Breast epithelium (tissue), 3 donors: ENCODE results near the gene SARNP.

Source experiments
- CTCF ChIP-seq, 3 donors: fragments of 450-650 bp; IDR thresholded peaks; one replicate each; pipeline ENCODE4 v1.5.1; 2016 to 2017; ENCODE audit warnings: antibody characterized with exemption in 3 of 3, mild to moderate bottlenecking in 3 of 3, moderate library complexity in 3 of 3
- POLR2A ChIP-seq: fragments of 450-650 bp; IDR thresholded peaks from one replicate; pipeline ENCODE4 v1.6.1; 2016; ENCODE audit warnings: antibody characterized with exemption, mild to moderate bottlenecking, moderate library complexity
- POLR2AphosphoS5 ChIP-seq, 3 donors: sonication (generic); formaldehyde crosslinking; IDR thresholded peaks; one replicate each; pipeline ENCODE4 v1.6.1; 2017; ENCODE audit warnings: antibody characterized with exemption in 3 of 3

GRCh38 chr12:55806982-55807381 is 10.5 kb downstream of the SARNP start:
- no peak for TF ChIP-seq POLR2A
- TF ChIP-seq CTCF (IDR thresholded peaks at IDR 0.05): no peak
- TF ChIP-seq POLR2AphosphoS5 (IDR thresholded peaks at IDR 0.05): no peak
